Epithelial cell of esophagus (primary cell): ENCODE data around the gene PMEPA1.

Experiments used
- DNase-seq: peaks from one replicate; pipeline ENCODE4 v3.0.0; 2010; ENCODE audit warnings: low read depth
- H3K4me3 ChIP-seq: 2 replicates; pipeline ENCODE4 v1.5.1; 2011; ENCODE audit warnings: mild to moderate bottlenecking, low read length, control low read depth
- TF ChIP-seq, protein P1 (sequence below): IDR thresholded peaks from 2 replicates; pipeline ENCODE4 v1.5.1; 2011; ENCODE audit warnings: low read depth, mild to moderate bottlenecking, low read length, control low read depth, inconsistent platforms; ENCODE audit not compliant: insufficient read depth; ENCODE audit errors: missing control alignments

The PMEPA1 gene

DNA sequence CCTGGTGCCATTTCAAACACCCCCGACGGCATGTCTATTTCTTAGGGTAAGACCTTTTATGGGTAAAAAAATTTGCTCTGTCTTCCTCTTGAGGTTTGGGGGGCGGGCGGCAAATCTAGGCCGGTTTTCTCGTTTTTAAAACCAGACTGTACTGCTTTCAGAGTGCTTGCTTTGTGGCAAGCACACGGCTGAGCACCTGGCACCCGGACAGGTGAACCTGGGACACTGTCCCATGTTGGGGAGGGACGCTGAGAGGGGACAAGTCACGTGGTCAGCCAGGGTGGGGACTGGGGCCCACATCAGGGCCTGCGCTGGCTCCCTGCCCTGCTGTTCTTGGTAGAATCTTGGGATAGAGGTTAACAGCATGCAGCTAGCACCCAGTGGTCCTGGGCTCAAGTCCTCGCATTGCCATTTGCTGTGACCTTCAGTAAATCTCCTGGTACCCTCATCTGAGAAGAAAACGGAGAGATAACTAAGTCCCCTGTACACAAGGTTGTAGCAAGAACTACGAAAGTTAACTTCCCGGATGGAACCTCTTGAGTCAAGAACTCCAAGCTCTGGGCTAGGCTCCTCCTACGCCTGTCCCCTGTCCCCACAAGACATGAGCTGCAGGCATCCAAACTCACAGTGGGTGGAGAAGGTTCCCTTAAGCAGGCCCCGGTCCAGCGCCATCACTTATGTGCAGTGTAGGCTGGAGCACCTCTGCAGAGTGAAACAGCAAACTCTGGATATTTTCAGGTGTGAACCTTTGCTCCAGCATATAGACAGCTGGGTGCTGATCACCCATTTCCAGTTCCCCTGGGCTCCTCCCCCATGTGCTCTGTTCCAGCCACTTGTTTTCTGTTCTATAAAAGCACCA, 41.7 kb downstream of the PMEPA1 start:
- TF ChIP-seq, protein P1, sequence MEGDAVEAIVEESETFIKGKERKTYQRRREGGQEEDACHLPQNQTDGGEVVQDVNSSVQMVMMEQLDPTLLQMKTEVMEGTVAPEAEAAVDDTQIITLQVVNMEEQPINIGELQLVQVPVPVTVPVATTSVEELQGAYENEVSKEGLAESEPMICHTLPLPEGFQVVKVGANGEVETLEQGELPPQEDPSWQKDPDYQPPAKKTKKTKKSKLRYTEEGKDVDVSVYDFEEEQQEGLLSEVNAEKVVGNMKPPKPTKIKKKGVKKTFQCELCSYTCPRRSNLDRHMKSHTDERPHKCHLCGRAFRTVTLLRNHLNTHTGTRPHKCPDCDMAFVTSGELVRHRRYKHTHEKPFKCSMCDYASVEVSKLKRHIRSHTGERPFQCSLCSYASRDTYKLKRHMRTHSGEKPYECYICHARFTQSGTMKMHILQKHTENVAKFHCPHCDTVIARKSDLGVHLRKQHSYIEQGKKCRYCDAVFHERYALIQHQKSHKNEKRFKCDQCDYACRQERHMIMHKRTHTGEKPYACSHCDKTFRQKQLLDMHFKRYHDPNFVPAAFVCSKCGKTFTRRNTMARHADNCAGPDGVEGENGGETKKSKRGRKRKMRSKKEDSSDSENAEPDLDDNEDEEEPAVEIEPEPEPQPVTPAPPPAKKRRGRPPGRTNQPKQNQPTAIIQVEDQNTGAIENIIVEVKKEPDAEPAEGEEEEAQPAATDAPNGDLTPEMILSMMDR: no peak
- DNase-seq: no peak
- no peak overlapping the region for H3K4me3 ChIP-seq

DNA sequence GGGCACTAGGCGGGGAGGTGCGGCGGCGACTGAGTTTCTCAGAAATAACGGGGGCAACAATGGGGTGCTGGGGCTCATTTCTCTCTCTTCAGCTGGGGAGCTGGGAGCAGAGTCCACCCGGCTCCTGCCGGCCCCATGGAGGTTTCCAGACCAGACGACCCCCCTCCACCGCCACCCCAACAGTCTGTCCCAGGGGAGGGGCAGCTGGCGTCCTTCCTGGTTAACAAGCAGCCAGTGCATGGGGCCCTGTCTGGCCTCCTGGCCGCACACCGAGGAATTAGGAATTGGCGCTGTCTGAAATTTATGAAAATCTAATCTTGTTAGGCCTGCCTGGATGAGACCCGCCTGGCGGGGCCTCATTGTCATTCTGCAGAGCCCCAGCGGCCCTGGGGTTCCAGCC, 42.4 kb downstream of the PMEPA1 start:
- no peak for DNase-seq
- H3K4me3 ChIP-seq: no peak overlapping the region
- TF ChIP-seq, protein P1: no peak

DNA sequence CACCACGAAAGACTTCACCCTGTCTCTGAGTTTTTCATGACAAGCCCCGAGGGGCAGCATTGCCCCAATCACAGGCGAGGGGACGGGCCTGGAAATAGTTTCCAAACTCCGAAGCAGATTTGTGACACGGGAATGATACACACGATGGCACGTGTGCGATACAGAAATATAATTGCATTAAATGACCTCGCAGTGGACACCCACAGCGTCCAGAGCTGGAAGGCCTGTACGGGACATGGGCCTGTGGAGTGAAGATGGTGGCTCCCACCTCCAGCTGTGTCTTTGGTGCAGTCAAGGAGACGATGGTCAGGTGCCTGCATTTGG, 43.0 kb downstream of the PMEPA1 start:
- TF ChIP-seq, protein P1: no peak
- no peak for DNase-seq
- H3K4me3 ChIP-seq: no peak overlapping the region

DNA sequence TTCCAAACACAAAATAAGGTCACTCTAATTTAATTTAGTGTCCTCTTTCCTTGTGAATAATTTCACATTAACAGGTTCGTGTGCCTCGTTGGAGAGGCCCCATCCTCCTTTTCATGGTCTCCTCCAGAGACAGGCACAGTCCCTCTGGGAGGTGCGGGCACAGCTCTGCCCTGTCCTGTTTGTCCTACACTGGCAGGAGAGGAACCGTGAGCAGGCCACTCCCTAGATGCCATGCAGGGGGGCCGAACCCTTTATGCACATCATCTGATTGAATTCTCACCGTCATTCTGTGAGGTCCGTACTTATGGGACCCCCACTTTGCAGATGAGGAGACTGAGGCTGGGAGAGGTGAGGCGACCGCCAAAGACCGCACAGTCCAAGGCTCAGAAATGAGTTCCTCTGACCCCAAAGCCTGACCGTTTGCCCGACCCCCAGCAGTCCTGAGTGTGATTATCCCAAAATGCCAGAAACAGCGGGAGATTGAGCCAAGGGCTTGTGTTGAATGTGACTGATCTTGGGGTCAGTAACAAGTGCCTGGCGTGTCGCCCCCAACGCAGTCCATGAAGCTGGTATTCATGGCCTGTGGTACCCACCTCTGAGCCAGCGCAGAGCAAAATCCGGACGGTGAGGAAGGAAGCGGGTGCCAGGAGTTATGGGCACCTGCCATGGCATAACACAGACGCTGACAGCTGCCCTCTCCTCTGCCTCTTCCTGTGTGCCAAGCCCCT, 43.5 kb downstream of the PMEPA1 start:
- TF ChIP-seq, protein P1: no peak
- H3K4me3 ChIP-seq: no peak overlapping the region
- no peak for DNase-seq

DNA sequence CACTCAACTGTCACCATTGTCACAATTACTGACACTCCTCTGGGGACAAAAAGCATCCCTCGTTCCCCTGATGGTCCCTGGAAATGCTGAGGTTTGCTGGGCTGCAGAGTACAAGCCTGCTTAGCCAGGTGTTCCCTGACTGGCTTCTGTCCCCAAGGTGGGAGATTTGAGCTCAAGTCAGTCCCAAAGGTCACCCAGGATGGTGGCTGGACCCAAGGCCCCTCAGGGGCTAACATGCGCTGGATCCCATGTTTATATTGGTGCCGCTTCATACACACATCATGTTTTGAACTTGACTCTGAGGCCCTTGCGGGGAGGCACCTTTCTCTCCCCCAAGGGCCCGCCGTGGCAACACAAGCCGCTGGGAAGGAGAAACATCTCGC, 44.2 kb downstream of the PMEPA1 start:
- TF ChIP-seq, protein P1: no peak
- DNase-seq: no peak
- H3K4me3 ChIP-seq: no peak overlapping the region

DNA sequence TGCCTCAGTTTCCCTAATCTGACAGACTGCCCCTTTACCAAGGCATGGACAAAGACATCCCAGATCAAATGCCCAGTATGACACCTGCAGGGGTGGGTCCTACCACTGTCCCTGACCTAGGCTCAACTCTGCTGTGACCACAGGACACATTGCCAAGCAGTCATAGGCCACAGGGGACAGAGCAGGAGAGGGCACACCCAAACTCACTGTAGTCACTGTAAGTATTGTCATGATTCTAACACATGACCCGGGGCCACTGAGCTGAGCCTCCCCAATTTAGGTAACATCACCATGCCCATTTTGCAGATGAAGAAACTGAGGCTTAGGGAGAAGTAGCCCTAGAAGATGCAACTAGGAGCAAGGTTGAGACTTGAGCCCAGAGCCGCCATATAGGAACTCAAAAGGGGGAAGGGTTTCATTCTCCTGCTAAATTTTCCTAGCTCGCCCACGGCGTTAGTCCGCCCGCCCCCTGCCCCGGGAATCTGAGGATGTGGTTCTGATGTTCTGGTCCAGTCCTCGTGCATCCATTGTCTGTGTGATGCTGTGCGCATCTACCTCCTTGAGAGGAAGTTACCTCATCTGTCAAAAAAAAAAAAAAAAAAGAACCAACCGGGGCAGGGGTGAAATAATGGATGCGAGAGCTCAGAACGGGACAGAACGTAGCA, 44.8 kb downstream of the PMEPA1 start:
- no peak overlapping the region for H3K4me3 ChIP-seq
- no peak for DNase-seq
- TF ChIP-seq, protein P1: no peak
